Thyroid gland (tissue), 4 donors: ENCODE data around the gene PRKCE.

Experiments
- CTCF ChIP-seq, 6 experiments: fragments of 200-600 bp in 3 of 6; fragments of 450-650 bp in 3 of 6; sonication (generic) in 3 of 6; IDR thresholded peaks; one replicate each; pipeline ENCODE4 v1.5.1; 2016 to 2019; ENCODE audit warnings: antibody characterized with exemption in 6 of 6, mild to moderate bottlenecking in 2 of 6, inconsistent platforms in 1 of 6, moderate library complexity in 1 of 6
- POLR2A ChIP-seq, 2 donors: fragments of 450-650 bp; IDR thresholded peaks; one replicate each; pipeline ENCODE4 v1.6.1; 2017; ENCODE audit warnings: antibody characterized with exemption in 2 of 2, mild to moderate bottlenecking in 2 of 2, moderate library complexity in 1 of 2

- TF ChIP-seq CTCF (IDR thresholded peaks at IDR 0.05), result no peak
- TF ChIP-seq POLR2A (IDR thresholded peaks at IDR 0.05), result no peak
These were observed 234.7 kb downstream of the PRKCE start for GRCh38 chr2:45886171-45886663.
